ENCODE results near the gene UTP4.
A peak's percentile ranks its signal among the peaks of the same experiment; 100 is the strongest.

UTP4 gene

DNA sequence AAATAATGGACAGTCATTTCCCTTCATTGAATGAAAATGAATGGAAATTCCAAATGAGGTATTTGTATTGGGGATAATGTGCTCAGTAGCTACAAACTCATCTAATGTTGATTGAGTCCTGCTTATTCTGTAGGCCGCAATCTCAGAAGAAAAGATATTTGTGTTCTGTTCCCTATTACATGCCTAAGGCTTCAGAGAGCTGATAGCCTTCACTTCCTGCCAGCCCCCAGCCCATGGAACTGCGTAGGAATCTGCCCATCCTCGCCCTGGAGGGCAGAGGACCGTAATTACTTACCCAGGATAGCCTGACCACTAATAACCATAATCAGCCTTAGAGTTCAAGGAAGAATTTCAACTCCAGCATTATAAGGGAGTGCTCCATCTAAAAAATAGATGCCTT is 36.6 kb downstream of the UTP4 start:
- no peak for DNase-seq (ENCODE audit: low read depth, low spot score)
- no peak overlapping the region for H3K27ac ChIP-seq

DNA sequence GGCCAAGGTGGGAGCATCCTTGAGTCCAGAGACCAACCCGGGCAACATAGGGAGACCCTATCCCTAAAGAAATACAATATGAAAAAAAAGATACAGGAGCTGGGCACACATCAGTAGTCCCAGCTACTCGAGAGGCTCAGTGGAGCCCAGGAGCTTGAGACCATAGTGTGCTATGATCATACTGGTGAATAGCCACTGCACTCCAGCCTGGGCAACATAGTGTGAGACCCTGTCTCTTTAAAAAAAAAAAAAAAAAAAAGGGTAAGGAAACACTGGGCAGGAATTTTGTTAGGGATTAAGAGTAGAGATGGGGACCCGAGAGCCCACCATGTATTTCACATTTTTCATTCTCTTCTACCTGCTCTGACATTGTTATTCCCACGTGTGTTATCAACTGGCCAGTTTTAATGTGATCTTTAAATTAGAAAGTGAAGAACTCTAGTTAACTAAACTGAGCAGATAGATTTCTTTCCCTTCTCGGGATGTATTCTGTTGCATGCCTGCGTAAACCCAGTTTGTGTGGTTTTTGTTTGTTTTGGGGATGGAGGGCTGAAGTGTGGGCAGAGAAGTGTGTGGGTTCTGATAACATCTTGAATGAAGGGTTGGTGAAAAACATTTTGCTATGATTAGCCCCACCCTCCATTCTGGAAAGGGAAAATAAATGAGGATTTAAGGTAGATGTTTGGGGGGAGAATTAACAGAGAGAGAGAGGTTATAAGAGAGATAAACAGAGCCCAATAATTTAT is 37.3 kb downstream of the UTP4 start:
- no peak for DNase-seq (ENCODE audit: low read depth, low spot score)
- H3K27ac ChIP-seq: no peak overlapping the region

DNA sequence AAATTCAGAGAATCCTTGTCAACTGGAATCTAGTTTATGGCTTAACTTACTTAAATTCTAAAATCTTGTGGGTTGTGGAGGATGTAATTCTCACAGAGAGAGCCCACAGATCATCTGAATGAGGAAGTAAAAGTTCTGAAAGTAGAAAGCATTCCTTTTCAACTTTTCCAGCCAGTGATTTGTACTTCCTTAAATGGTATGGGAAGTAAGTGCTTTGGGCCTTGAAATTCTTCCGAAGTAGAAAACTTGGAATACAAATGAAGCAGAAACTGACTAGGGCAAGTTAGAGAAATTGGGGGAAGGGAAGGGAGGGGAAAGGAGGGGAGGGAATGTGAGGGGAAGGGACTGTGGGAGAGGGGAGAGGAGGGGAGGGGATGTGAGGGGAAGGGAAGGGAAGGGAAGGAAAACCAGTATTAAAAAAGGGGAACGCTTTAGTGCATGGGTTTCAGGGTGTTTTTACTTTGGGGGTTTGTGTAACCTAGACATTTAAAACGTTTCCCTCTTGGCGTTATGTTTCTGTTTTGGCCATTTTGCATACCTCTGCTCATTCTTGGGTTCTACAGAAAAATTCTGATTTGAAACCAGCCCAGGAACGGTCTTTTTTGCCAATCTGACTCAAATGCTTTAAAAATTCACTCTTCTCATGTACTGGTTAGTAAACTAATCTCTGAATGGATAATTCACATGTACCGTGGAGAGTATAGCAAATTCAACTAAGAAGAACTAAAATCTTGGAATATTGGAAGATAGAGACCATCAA is 39.1 kb downstream of the UTP4 start:
- no peak for DNase-seq (ENCODE audit: low read depth, low spot score)
- H3K27ac ChIP-seq: no peak overlapping the region

DNA sequence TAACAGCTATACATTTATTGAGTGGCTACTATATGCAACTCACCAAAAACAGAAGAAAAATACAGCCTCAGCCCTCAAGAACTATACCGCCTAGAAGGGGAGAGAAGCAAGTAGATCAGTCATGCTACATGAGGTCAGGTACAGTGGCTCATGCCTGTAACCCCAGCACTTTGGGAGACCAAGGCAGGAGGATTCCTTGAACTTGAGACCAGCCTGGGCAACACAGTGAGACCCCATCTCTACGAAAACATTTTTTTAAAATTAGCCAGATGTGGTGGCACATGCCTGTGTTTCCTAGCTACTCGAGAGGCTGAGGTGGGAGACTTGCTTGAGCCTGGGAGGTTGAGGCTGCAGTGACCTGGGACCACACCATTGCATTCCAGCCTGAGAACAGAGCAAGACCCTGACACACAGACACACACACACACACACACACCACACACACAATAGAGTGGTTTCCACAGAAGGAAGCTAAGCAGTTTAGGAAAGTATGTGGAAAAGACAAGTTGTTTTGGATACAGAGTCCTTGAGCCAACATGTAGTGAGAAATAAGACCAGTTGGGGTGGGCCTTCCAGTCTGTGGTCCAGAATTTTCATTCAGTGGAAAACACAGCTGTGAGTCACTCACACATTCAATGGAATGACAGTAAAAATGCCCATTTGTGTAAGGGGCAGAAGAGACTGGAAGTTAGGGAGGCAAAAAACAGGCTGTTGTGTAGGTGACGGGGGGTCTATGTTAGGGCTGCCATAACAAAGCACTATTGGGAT is 43.8 kb downstream of the UTP4 start:
- no peak for DNase-seq (ENCODE audit: low read depth, low spot score)
- no peak overlapping the region for H3K27ac ChIP-seq

DNA sequence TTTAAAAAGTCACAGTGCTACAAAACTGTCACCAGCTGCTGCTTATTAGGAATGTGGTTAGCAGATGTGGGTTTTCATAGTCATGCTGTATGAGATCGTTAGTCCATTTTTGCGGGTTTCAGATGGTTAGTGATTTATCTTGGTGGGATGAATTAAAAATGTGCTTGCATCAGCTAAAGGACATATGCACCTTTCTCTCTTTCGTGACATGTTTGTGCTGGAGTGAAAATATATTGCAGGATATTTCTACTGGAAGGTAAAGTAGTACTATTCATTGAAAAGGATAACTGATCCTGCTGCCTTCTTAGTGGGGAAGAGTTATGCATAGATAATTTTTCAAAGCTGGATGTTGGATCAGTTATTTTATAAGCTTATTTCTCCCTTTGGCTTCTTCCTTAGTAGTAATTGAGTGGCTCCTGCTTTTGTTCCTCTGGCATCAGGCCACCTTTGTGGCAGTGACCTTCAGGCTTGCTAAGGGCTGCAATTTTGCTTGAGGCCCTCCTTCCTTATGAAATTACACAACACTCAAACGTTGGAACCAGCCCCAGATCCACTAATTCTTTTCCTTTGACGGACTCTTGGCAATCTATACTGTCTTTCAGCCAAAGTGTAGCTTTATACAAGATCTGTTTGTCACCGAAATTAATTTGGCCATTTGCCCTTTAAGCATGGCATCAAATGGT is 47.0 kb downstream of the UTP4 start:
- DNase-seq (ENCODE audit: low read depth, low spot score): no peak
- H3K27ac ChIP-seq: no peak overlapping the region

DNA sequence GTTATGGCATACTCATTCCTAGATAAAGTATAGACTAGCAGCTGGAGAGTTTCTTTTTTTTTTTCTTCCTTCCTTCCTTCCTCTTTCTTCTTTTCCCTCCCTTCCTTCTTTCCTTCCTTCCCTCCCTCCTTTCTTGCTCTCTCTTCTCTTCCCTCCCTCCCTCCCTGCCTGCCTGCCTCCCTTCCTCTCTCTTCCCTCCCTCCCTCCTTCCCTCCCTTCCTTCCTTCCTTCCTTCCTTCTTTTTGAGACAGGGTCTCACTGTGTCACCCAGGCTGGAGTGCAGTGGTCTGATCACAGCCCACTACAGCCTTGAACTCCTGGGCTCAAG is 47.5 kb downstream of the UTP4 start:
- H3K27ac ChIP-seq: no peak overlapping the region
- no peak for DNase-seq (ENCODE audit: low read depth, low spot score)

DNA sequence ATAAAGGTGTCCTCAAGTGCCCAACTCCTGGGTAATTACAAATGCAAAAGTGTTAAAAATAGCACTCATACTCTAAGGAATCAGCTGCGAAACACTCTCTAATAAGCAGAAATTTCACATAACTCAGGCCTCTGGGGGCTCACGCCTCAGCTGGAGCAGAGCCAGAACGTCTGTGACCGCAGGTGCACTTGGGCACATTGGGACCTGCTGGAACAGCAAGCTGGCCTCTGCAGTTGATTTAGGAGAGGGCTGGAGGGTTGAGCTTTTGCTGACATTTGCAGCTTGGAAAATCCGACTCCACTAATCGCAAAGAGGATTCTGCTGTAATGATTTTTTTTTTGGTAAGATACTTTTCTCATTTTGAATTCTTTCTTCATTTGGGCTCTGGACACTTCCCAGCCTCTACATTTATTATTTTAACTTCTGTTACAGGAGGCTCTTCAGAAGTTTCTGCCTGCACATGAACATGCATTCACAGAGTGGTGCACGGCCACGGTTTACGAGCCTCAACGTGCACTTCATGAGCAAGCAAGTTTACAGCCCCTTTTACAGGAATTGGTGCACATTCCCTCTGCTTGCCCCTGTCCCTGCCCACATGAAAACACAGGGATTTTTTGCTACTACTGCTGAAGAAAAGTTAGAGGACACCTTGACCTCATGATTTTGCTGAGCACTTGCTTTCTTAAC is 50.4 kb downstream of the UTP4 start:
- peak overlapping the region; percentile 60 for H3K27ac ChIP-seq
- no peak for DNase-seq (ENCODE audit: low read depth, low spot score)

DNA sequence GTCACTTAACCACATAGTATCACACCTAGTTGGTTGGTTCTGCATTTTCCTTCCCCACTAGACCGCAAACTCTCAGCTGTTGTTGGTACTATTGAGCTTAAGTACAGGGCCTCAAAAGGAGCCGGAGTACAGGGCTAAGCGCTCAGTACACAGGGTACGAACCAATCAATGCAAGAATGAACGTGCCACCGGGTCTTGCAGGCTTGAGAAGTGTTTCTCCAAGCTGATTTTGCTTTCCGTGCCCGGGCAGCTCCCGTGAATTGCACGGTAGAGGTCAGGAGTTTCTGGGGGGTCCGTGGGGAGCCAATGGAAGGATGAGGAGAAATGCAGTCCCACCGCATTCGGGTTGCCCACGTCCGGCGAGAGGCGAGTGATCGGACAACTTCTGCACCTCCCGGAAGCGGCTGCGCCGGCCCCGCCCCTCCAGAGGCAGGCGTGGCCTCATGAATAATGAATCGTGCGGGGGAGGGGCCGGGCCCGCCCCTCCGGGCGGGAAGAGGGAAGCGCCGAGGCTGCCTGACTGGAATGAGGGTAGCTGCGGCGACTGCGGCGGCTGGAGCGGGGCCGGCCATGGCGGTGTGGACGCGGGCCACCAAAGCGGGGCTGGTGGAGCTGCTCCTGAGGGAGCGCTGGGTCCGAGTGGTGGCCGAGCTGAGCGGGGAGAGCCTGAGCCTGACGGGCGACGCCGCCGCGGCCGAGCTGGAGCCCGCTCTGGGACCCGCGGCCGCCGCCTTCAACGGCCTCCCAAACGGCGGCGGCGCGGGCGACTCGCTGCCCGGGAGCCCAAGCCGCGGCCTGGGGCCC is 54.4 kb downstream of the UTP4 start, which contains the start of gene SNTB2:
Gene SNTB2, plus strand, starts transcription at position 523 of the 804 bp plus-strand sequence. Its CDS starts 3 bp downstream, at position 526.
- no peak for DNase-seq (ENCODE audit: low read depth, low spot score)
- peak within 1 kb of the TSS; percentile 67 for H3K27ac ChIP-seq

DNA sequence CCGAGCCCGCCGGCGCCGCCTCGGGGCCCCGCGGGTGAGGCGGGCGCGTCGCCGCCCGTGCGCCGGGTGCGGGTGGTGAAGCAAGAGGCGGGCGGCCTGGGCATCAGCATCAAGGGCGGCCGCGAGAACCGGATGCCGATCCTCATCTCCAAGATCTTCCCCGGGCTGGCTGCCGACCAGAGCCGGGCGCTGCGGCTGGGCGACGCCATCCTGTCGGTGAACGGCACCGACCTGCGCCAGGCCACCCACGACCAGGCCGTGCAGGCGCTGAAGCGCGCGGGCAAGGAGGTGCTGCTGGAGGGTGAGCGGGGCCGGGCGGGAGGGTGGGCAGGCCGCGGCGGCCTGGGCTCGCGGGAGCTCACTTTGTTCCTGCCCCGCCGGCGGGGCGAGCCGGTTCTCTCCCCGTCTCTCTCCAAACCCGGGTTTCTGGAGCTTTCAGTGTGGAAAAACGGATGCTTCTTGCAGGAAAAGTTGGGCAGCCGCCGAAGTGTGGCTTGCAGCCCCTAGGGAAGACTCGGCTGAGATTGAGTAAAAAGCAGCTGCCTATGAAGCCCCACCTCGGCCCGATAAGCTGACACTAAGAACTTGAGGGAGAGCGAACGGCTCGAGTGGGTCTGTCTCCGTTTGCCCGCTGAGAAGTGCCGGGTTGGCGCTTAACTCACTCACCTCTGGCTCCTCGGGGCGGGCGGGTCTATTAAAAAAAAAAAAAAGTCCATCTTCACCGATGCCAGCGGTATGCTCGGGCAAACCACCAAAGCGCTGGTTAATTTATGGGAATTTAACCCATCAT is 55.2 kb downstream of the UTP4 start:
- DNase-seq (ENCODE audit: low read depth, low spot score): no peak
- peak overlapping the region; percentile 67 for H3K27ac ChIP-seq

DNA sequence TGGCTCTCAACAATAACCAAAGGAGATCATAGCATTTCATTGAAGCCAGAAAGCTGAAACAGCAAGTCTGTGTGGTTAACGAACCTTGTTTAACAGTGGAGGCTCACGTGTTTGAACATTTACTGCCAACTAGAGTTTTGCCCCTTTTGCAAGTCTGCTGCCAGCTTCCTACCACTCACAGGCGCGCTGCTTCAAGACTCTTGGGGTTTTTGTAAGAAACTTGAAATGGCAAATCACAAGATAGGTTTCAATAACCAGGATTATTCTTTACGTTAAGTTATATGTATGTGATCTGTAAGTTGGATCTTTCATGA is 55.7 kb downstream of the UTP4 start:
- DNase-seq (ENCODE audit: low read depth, low spot score): no peak

DNA sequence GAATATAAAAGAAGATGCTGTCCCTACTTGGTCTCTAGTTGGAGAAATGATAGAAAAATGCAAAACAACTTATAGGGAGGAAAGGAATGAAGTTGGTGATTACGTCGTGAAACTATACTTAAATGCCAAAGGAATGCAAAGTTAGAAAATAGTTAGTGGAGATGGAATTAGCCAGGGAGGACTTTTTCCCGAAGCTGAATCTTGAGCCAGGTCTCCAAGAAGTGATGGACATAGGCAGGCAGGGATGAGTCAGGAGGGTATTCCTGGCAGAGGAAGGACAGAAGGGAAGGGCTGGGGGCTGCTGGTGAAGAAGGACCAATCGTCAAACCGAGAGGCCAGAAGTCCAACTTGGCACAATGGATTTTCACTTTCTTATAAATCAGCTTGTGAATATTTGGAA is 56.3 kb downstream of the UTP4 start:
- H3K27ac ChIP-seq: no peak overlapping the region
- DNase-seq (ENCODE audit: low read depth, low spot score): no peak

More for the DNA sequence above, 55.7 kb downstream of the UTP4 start:
- peak overlapping the region; percentile 67 for H3K27ac ChIP-seq

DNA sequence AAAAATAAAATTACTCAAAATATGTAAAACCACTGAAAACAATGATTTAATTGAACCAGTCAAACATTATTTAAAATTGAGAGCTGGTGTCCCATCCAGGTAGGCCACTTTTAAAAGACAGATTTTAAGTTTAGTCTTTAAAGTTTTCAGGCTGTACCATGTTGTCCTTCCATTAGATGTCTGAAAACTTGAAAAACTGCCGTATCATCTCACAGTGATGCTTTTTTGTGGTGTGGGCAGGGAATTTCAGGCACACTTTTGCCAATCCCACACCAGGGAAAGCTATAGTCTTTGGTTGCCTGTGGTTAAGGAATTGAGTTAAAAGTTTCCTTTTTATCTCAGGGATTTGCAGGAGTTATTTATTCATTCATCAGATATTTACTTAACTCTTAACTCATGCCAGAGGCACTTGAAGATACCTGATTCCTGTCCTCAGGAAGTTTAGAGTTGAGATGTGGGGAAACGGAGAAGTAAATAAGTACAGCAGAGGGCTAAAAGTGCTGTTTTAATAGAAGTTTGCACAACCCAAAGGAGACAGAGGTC is 57.7 kb downstream of the UTP4 start:
- H3K27ac ChIP-seq: no peak overlapping the region
- no peak for DNase-seq (ENCODE audit: low read depth, low spot score)

DNA sequence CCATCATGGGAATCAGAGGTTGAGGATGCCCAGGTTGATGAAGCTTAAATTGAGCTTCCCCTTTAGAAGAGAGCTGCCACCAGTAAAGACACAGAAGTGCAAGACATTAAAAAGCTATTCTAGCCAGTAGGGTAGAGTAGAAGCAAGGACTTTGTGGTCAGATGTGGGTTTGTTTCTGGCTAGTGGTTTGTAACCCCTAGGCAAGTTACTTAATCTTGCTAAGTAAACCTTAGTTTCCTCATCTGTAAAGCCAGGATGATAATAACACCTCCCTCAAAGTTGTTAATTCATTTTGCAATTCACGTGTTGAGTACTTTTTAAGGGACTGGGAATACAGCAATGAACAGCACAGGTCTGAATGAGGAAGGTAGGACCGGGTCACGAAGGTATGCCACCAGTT is 58.1 kb downstream of the UTP4 start:
- no peak overlapping the region for H3K27ac ChIP-seq
- no peak for DNase-seq (ENCODE audit: low read depth, low spot score)

DNA sequence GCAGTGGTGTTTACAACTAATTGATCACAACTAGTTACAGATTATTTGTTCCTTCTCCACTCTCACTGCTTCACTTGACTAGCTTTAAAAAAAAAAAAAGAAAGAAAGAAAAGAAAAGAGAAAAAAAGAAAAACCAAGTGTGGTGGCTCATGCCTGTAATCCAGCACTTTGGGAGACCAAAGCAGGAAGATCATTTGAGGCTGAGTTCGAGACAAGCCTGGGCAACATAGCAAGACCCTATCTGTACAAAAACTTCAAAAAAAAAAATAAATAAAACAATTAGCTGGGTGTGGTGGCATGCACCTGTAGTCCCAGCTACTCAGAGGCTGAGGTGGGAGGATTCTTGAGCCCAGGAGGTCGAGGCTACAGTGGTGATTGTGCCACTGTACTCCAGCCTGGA is 58.7 kb downstream of the UTP4 start:
- DNase-seq (ENCODE audit: low read depth, low spot score): no peak
- no peak overlapping the region for H3K27ac ChIP-seq

DNA sequence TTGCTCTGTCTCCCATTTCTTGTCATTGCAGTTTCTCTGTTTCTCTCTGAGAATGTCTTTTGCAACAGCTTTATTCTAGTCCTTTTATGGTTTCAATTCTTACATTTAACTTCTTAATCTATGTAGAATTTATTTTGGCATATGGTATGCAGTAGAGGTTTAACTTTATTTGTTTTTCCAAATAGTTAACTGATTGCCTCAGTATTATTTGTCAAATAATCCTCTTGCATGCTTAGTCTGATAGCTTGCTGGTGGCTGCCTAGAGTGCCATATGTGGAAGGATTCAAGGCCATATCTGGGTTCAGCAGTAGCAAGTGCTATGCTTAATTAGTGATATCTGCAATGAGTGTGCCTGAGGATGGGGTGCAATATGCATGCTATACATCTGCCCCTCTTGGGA is 61.4 kb downstream of the UTP4 start:
- no peak for DNase-seq (ENCODE audit: low read depth, low spot score)
- H3K27ac ChIP-seq: no peak overlapping the region

DNA sequence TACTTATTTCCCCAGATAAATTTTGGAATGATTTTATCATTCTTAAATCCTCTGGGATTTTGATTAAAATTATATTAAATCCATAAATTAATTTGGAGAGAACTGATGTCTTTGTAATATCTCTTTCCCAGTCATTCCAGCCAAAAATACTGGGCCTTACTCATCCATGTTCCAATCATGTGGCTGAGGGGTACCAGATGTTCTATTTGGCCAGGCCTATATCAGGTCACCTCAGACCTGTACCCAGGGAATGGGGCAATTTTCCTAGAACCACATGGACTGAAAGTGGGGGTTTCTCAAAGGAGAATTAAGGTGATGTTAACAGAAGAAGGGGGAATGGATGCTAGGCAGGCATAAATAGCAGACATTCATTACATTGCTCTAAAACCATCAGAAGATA is 62.0 kb downstream of the UTP4 start:
- no peak for DNase-seq (ENCODE audit: low read depth, low spot score)
- no peak overlapping the region for H3K27ac ChIP-seq

DNA sequence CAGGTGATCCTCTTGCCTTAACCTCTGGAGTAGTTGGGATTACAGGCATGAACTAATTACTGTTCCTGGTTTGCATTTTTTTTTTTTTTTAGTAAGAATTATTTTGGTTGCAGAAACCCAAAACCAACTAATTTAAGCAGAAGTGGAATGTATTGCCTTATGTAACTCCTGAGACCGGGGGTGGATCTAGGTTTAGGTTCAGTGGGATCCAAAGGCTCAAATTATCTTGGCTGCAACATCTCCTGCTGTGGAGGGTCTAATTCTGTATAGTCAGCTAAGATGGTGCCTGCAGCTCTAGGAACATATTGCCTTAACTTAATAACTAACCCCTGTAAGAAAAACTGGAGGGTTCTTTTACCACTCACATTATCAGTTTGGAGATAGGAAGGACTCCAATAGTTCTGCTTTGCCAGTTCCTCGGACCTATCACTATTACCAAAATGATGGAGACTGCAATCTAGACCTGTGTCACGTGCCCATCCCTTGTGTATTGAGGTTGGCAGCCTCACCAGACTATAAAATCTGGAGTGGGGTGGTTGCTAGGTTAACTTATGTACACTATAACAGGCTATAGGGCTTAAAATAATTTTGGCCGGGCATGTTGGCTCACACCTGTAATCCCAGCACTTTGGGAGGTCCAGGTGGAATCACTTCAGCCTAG is 63.0 kb downstream of the UTP4 start:
- DNase-seq (ENCODE audit: low read depth, low spot score): no peak
- no peak overlapping the region for H3K27ac ChIP-seq

DNA sequence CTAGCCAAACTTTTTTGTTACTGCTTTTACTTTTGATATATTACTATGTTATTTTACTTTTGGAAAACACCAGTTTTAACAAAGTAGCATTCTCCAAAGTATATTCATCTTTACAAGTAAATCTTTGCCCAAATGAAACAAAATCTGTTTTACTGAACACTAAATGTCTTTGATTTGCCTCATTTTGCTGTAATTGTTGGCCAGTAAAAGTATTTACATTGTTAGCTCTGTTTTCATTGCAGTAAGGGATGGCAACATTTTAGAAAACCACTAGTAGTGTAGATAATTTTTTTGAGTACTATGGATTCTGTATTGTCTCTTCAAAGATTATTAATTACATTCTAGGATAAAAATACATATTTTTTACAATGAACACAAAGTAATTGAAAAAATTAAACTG is 65.1 kb downstream of the UTP4 start:
- H3K27ac ChIP-seq: no peak overlapping the region
- no peak for DNase-seq (ENCODE audit: low read depth, low spot score)

All from epithelial cell of prostate (primary cell).